Smooth muscle cell of the brain vasculature (primary cell): ENCODE measurements around the gene EPC1.
"Not testable (repeated sequence)": the region's sequence is repeated elsewhere in the genome, so short reads cannot be mapped to it uniquely, and the experiment has no call there.

ENCODE experiments used
- DNase-seq: peaks from one replicate; pipeline ENCODE4 v3.0.0-alpha.2; 2012; ENCODE audit warnings: low read depth, low spot score

The EPC1 gene

DNA sequence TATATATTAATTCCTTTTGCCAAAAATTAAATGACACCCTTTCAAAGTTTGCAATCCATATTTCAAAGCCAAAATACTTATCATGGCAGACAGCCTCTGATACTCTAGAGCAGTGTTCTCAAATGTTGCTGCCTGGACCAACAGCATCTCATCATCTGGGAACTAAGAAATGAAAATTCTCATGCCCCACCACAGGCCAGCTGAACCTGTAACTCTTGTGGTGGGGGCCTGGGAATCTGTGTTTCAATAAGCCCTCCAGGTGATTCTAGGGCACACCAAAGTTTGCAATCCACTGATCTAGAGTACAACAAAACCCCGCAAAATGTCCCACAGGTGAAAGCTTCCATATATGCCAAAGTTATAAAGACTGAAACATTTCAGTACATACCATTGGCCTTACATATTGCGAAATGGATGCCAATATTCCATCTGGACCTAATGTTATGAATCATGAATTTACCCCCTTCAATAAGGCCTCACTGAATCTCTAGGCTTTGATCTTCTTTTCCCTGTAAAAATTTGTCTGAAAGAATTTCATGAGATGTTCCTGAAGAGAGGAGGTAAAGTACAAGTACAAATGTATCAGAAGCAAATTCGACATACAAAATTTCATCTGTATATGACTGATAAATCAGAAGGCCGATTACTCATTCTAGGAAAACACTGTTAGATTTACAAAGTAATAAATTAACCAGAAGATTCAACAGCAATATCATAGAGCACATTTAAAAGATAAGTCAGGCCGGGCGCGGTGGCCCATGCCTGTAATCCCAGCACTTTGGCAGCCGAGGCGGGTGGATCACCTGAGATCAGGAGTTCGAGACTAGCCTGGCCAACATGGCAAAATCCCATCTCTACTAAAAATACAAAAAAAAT, 25.3 kb upstream of the EPC1 start:
- DNase-seq, result no peak

DNA sequence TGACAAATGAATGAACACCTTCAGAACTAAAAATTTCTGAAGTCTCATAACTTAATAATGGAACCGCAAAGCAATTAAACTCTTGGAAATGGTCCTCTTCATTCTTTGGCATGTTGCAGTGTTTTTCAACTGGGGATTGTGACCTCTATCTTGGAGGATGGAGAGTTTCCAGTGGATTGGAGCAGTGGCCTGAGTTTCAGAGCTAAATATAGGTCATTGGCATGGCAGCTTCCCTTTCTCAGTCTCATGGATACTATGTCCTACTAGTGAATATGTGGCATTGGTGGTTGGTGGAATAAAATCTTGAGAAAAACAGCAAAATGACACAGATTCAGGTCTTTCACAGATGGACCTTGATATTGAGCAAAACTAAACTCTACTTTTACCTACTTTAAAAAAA, 24.1 kb upstream of the EPC1 start:
- no peak for DNase-seq

DNA sequence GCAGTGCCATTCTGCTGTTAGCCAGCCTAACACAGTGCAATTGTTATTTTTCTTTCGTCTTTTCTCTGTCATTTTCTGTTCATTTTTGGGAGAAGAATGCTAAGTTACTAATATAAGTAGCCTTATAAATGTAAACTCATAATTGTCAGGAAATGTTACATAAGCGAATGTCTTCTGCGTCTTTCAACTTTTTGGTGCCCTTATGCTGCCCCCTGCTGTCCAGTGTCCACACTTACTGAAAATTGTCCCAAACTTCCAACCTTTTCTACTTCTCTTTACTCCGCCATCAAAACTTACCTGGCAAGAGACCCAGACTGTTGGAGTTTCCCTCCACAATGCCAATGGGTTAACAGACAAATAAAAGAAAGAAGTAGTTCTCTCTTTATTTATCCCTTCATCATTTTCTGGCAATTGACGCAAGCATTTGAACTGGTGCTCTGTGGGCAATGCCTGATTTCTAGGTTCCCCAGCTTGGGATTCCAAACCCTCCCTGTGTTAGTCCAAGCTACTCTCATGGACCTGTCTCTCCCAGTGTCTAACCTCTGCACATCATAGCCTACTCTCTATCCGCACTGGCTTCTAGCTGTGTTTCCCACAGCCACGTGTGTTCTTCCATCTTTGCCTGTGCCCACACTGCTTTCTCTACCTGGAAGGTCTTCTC, 21.0 kb upstream of the EPC1 start:
- DNase-seq, result no peak

DNA sequence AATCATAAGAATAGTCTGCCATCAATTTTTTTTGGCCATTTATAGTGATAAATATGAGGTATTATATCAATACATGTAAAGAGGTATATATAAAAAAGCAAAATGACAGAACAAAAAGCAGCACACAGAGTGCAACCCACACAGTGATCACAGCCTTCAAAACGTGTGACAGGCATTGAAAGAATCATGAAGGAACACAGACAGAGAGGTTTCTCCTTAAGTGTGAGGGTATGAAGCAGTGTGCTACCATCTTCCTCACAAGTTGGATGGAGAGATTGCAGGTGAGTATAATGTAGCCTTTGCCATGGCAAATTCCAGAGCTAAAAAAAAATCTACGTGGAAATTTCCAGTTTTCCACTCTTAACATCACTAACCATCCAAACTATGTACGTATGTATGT, 19.6 kb upstream of the EPC1 start:
- DNase-seq, result no peak

DNA sequence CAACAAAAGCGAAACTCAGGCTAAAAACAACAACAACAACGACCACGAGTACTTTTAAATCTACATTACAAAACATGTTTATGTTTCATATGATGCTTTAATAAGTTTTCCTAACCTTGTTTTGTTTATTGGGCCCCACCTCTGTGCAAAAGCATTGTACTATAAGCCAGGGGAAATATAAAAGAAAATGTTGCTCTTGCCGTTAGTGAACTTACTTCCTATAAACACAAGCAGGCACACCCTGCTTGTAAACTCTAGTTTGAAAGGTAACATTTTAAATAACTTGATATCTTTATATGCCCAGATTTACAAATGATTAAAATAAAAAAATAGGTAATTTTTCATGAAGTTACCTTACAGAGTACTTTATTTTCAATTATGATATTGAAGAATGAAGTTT, 19.2 kb upstream of the EPC1 start:
- DNase-seq, result no peak

DNA sequence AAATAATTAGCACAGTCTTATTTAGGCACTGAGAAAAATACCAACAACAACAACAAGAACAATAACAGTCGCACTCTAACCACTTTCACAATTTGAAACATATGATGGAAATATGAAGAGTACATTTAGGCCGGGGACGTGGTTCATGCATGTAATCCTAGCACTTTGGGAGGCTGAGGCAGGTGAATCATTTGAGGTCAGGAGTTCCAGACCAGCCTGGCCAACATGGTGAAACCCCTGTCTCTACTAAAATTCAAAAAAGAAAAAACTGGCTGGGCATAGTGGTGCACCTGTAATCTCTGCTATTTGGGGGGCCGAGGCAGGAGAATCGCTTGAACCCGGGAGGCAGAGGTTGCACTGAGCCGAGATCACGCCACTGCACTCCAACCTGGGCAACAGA, 18.4 kb upstream of the EPC1 start:
- DNase-seq, result not testable (repeated sequence)

DNA sequence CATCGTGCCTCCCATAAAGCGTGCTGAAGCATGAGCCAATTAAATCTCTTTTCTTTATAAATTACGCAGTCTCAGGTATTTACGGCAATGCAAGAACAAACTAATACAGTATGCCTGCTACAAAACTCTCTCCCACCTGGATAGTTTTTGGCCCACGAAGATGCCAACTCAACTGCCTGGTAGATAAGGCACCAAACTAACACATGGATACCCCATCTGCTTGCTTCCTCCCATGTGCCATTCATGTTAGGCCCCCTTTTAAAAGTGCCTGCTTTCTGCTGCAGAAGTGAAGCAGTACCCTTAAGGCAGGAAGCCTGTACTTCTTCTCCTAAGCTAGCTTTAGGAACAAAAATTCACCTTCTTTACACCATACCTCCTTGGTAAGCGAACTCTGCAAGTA, 15.6 kb upstream of the EPC1 start:
- DNase-seq, result no peak

DNA sequence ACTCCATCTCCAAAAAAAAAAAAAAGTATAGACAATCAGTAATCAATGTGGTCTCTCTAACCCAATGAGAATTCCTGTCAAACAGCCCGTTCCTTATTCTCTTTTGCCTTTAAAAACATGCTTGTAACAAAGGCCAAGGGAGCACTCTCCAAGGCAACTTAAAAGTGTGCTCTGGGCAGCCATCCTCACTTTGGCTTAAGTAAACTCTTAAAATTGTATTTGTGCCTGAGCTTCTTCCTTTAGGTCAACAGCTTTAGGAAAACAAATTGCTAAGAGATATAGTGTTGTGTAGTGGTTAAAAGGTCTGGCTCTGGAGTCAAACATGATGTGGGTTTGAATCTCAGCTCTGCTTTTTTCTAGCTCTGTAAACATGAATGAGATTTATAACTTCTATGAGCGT, 13.9 kb upstream of the EPC1 start:
- no peak for DNase-seq

DNA sequence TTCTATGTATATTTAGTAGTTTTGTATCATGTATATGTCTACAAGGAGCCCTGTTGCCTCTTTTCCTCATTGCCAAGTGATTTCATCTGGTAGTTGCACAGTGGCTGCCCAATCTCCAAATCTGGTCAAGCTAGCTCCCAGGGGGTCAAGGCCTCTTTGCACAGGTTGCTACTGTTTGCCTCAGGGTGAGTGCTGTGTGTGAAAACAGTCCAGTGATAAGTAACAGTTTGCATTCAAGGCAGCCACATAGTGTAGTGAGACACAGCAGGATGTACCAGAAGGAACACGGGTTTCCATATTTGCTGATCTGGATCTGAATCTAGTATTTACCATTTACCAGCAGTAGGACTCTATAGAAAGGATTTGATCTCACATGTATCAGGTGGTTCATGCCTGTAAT, 13.3 kb upstream of the EPC1 start:
- no peak for DNase-seq

DNA sequence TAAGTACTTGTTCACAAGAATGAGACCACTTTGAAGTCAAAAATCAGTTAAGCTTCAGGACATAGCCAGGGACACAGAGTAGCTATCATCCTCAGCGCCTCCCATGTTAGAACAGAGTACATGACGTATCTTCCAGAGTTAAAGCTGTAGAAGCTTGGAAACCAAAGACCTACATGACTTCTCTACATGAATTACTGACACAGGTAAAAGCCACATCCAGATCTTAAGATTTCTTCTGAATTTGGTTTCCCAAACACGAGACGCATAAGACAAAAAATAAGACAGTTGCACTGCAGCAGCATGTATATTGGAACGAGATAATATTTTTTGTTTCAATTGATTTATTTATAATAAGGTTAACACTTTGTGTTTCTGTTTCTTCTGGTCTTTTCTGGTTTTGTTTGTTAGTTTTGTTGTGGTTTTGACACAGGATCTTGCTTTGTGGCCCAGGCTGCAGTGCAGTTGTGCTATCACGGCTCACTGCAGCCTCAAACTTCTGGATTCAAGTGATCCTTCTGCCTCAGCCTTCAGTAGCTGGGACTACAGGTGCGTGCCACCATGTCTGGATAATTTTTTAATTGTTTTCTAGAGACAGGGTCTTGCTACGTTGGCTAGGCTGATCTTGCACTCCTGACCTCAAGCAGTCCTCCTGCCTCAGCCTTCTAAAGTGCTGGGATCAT, 10.2 kb upstream of the EPC1 start:
- no peak for DNase-seq

DNA sequence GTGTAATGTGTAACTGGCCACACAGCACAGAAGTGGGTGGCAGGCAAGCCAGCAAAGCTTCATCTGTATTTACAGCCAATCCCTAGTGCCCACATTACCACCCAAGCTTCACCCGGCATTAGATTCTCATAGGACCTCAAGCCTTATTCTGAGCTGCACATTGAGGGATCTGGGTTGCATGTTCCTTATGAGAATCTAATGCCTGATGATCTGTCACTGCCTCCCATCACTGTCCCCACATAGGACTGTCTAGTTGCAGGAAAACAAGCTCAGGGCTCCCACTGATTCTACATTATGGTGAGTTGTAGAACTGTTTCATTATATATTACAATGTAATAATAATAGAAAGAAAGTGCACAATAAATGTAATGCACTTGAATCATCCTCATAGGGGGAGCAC, 7.7 kb upstream of the EPC1 start:
- not testable (repeated sequence) for DNase-seq

DNA sequence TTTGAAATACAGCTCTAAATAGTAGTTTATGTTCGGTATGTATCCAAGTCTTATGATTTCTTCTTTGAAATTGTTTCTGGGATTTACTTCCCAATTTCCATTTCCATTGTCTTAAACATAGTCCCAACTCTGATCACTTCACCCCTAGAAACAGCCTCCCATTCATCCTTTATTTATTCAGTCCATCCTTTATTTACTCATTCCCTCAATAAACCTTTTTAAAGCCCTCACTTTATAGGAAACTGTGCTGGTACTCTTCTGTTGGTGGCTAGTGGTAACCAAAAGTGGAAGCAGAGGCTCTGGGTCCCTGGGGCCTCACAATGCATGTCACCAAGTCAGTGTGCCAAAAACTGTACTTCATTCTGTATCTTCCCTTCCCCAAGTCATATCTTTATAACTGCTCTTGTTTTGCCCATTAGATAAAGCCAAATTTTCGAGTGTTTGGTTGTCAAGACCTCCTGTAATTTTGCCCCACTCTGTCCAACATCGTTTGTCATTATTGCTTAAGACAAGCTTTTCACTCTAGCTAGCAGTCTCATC, 3.9 kb upstream of the EPC1 start:
- no peak for DNase-seq

DNA sequence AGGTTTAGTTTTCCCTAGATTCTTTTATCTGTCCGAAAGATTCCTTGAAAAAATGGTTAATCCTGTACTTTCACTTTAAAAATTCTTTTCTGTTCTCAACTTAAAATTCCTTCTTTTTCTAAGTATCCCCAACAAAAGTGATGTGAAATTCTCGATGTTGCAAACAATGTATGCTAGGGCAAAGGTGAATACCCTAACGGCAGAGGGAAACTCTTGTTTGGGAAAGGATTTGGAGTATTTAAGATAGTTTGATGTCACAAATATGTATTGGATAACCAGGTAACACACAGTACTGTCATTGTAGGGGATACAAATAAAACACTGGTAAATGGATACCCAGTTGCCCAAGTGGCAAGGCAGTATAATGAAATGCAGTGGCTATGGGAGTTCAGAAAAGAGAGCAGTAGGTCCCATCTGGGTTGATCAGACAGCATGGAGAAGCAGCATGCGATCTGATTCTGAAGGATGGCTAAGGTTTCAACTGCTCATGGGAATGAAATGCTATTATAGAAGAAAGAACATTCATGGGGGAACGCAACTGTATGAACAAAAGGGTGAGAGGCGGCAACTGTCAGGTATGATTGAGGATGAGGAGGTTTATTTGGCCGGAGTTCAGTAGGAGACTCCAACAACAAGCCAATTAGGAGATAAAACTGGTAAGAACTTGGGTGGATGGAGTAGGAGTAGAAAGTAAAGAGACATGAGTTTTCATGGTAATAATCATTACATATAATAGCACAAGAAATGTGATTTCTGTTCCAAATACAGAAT, 3.2 kb upstream of the EPC1 start:
- DNase-seq, result no peak

DNA sequence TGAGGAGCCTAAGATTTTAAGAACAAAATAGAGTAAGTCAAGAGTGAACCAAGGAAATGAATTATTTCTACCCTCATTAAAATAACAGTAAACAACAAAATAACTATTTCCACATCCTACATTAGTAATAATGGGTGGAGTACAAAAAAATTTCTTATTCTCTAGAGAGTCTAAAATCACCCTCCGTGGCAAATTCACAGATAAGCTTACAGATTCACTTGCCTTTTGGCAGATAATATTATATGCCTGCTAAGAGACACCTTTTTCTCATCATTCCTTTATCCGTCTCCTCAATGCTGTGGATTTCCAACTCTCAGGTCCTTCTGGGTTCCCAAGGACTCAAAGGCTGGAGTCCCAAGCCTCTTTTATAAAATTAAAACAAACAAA, 2.2 kb upstream of the EPC1 start:
- DNase-seq, result no peak

DNA sequence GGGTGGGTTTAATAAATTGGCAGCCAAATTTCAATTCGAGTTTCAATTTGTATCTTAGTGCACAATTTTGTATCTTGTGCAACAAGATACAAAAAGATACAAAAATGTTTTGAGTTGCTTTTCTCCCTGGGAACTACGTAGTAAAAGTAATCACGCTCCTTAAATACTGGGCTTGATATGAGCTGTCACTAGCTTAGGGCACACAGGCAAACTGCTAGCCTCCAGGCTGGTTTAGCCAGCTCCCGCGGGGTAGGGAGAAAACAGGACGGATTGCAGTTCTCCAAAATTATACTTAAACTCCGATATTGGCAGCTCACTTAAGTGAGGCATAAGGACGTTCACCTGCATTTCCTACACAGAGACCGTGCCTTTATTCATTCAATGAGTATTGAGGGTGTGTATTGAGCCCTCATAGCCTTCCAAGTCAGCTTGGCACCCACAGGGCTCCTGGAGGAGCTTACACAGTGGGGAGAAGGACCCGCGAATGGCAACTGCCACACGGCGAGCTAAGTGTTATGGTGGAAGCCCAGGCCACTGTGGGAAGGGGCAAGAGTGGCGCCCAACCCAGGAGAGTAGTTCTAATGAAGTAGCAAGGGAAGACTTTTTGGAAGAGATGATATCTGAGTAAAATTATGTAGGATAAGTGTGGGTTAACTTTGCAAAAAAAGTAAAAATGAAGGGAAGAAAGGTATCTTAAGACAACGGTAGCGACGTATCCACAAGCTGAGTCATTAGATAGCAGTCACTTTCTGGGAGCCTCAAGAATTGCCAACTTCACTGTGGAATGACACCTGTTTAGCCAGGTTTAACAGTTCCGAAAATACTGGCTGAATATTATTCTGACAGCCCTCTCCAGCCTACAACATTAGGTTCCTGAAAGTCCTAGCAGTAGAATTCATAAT, 1.6 kb upstream of the EPC1 start:
- no peak for DNase-seq

DNA sequence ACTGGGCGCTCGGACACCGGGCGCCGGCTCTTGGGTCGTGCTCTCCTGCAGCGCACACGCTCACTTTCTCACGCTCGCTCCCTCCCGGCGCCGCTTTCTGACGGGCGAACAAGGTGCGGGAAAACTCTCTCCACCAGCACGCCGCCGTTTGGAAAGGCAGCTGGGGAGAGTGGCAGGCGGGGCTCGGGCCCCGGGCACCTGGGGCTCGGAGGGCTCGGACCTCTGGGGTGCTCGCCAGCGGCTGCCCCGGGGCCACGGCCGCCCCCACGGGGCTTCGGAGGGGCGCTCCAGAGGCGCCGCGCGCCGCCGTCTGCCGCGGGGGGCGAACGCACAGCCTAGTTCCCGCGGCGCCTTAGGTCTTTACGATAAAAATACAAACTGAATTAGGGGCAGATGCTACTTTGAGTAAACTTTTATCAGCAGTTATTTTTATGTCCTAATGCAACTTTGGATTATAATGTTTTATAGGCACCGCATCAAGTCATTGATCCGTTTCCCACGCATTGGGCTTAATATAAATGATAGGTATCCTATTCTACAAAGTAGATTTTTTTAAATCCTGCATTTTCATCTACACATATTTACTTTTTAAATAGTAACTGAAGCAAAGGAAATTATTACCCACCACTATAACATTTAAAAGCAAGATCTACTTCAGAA, 535 bp upstream of the EPC1 start:
- no peak for DNase-seq

DNA sequence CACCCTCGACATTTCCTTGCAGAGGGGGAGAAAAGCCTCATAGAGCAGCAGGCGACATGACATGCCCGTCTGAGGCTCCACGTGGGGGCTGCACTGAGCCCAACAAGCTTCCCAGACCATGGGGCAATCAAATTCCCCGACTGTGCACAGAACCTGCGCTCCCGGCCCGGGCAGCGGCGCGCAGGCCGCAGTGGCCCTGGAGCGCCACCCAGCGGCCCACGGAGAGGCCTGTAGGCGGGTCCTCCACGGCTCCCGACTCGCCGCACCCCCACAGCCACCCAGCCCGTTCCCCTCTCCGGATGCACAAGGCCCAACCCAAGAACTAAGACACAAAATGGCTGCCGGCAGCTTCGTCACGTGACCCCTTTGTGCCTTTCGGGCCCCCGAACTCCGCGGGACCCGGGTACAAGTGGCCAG, 816 bp downstream of the EPC1 start:
- DNase-seq, result peak; percentile 88

DNA sequence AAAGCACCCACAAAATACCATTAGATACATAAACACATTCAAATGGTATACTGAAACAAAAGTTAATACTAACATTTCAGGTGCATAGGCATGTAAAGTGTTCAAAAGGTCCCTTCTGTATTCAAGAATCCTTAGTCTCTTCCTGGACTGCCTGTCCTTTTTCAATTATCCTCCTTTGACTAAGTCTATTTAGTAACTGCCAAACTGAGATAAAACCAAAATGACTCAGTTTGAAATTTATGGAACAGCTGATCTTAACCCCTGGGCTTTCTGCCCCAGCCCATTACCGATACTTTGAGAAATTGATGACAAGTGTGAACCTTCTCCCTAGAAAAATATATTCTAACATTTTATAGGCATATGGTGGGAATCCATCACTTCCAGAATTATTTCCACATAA, 5.4 kb downstream of the EPC1 start:
- no peak for DNase-seq

DNA sequence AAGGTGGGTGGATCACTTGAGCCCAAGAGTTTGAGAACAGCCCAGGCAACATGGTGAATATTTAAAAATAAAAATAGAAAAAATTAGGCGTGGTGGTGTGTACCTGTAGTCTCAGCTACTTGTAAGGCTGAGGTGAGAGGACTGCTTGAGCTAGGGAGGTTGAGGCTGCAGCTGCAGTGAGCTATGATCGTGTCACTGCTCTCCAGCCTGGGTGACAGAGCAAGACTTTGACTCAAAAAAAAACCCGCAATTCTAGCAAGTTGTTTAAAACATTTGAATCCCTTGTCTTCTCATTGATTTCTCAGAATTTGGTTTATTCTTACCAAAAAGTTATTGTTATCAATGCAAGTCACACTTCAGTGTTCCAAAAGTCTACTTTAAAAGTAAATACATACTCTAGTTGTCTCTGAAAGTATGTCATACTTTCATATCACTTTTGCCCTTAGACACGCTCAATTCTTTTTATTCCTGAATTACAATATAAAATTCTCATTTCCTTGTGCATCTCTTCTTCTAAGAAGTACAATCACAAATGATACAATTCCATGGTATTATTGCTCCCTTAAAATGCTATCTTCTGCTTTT, 6.3 kb downstream of the EPC1 start:
- DNase-seq, result no peak

DNA sequence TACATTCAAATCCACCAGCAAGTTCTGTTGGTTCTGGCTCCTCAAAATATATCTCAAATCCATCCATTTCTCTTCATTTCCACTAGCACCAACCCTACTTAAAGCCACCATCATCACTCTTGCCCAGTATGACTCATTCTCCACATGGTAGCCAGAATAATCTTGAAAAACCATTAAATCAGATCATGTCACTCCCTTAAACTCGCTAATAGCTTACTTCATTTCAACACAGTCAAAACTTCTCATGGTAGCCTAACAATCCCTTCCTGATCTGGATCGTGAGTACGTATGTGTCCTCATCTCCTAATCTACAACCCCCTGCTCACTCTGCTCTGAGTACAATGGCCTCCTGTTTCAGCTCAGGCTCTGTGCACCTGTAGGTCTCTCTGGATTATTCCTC, 8.7 kb downstream of the EPC1 start:
- no peak for DNase-seq
